Gastrocnemius medialis (tissue), 4 donors: ENCODE data around the gene MAPK4.

ENCODE experiments used
- POLR2A ChIP-seq, 2 donors: fragments of 450-650 bp; IDR thresholded peaks; one replicate each; pipeline ENCODE4 v1.6.1; 2017; ENCODE audit warnings: antibody characterized with exemption in 2 of 2, mild to moderate bottlenecking in 2 of 2, moderate library complexity in 2 of 2
- TF ChIP-seq, protein P1 (sequence below), 5 experiments: fragments of 450-650 bp in 3 of 5; fragments of 200-600 bp in 2 of 5; sonication (generic) in 2 of 5; IDR thresholded peaks in 4 of 5; conservative IDR thresholded peaks in 1 of 5; 1 replicate in 4 of 5; 2 replicates in 1 of 5; pipeline ENCODE4 v1.5.1; 2016 to 2019; ENCODE audit warnings: antibody characterized with exemption in 5 of 5, mild to moderate bottlenecking in 3 of 5, moderate library complexity in 3 of 5

DNA sequence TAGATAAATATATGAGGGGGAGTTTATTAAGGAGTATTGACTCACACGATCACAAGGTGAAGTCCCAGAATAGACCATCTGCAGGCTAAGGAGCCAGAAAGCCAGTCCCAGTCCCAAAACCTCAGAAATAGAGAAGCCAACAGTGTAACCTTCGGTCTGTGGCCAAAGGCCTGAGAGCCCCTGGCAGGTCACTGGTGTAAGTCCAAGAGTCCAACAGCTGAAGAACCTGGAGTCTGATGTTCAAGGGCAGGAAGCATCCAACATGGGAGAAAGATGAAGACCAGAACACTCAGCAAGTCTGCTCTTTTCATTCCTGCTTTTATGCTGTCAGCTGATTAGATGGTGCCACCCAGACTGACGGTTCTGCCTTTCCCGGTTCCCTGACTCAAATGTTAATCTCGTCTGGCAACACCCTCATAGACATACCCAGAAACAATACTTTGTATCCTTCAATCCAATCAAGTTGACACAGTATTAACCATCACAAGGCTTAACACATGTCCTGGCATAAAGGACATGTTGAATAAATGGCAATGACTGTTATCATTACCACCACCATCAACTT lies 56.7 kb downstream of the MAPK4 start:
- no peak for TF ChIP-seq POLR2A (IDR thresholded peaks at IDR 0.05)
- TF ChIP-seq, protein P1, sequence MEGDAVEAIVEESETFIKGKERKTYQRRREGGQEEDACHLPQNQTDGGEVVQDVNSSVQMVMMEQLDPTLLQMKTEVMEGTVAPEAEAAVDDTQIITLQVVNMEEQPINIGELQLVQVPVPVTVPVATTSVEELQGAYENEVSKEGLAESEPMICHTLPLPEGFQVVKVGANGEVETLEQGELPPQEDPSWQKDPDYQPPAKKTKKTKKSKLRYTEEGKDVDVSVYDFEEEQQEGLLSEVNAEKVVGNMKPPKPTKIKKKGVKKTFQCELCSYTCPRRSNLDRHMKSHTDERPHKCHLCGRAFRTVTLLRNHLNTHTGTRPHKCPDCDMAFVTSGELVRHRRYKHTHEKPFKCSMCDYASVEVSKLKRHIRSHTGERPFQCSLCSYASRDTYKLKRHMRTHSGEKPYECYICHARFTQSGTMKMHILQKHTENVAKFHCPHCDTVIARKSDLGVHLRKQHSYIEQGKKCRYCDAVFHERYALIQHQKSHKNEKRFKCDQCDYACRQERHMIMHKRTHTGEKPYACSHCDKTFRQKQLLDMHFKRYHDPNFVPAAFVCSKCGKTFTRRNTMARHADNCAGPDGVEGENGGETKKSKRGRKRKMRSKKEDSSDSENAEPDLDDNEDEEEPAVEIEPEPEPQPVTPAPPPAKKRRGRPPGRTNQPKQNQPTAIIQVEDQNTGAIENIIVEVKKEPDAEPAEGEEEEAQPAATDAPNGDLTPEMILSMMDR (IDR thresholded peaks at IDR 0.05 in 4 of 5, conservative IDR thresholded peaks at IDR 0.05 in 1 of 5), result no peak
